CD14-positive monocyte (primary cell): ENCODE data around the gene EPS15. TPM values are rescaled to one million over a fixed set of nuclear protein-coding genes. Genes with fewer than 3 reads are reported as not detected.

Experiments used
- DNase-seq, 3 donors: peaks; one replicate each; pipeline ENCODE4 v3.0.0-alpha.2; 2011 to 2022
- H2AFZ ChIP-seq: 2 replicates; pipeline ENCODE4 v1.6.0; 2012; ENCODE audit warnings: mild to moderate bottlenecking, low read depth, low read length, inconsistent platforms; ENCODE audit not compliant: insufficient read depth, poor library complexity, severe bottlenecking
- H3K27ac ChIP-seq, 2 donors: 1 replicate in 1 of 2; 2 replicates in 1 of 2; pipeline ENCODE4 v1.5.1; 2012 to 2013; ENCODE audit warnings: low read length in 2 of 2, control low read depth in 1 of 2, inconsistent platforms in 1 of 2, low read depth in 1 of 2, mild to moderate bottlenecking in 1 of 2
- H3K27me3 ChIP-seq, 2 donors: one replicate each; pipeline versions ENCODE4 v1.6.0 to v1.6.1; 2011 to 2013; ENCODE audit warnings: low read length in 2 of 2; ENCODE audit not compliant: control insufficient read depth in 2 of 2, insufficient read depth in 2 of 2
- H3K36me3 ChIP-seq, 2 donors: replicated peaks in 1 of 2; 1 replicate in 1 of 2; 2 replicates in 1 of 2; pipeline versions ENCODE4 v1.5.1 to v1.6.1; 2012 to 2013; ENCODE audit warnings: low read length in 2 of 2, control low read depth in 1 of 2, inconsistent platforms in 1 of 2, mild to moderate bottlenecking in 1 of 2; ENCODE audit not compliant: insufficient read depth in 2 of 2, control insufficient read depth in 1 of 2
- H3K4me1 ChIP-seq, 2 donors: 1 replicate in 1 of 2; 2 replicates in 1 of 2; pipeline versions ENCODE4 v1.5.1 to v1.6.1; 2012 to 2013; ENCODE audit warnings: low read length in 2 of 2, control low read depth in 1 of 2, inconsistent platforms in 1 of 2, mild to moderate bottlenecking in 1 of 2, moderate library complexity in 1 of 2; ENCODE audit not compliant: insufficient read depth in 2 of 2, control insufficient read depth in 1 of 2
- H3K4me2 ChIP-seq: replicated peaks from 2 replicates; pipeline ENCODE3; 2012; ENCODE audit warnings: low read length, moderate library complexity, mild to moderate bottlenecking; ENCODE audit not compliant: poor library complexity, severe bottlenecking; ENCODE audit errors: extremely low read depth
- H3K4me3 ChIP-seq, 3 experiments: fragments of 200-600 bp in 1 of 3; sonication (generic) in 1 of 3; replicated peaks in 1 of 3; 1 replicate in 2 of 3; 2 replicates in 1 of 3; pipeline ENCODE4 v1.5.1; 2011 to 2013; ENCODE audit warnings: low read length in 3 of 3, mild to moderate bottlenecking in 3 of 3, control low read depth in 2 of 3, low read depth in 2 of 3, inconsistent platforms in 1 of 3, moderate library complexity in 1 of 3
- H3K79me2 ChIP-seq: 2 replicates; pipeline ENCODE4 v1.6.0; 2012; ENCODE audit warnings: mild to moderate bottlenecking, control low read depth, inconsistent platforms, low read length, moderate library complexity; ENCODE audit not compliant: insufficient read depth
- H3K9ac ChIP-seq: 2 replicates; pipeline ENCODE4 v1.6.0; 2017; ENCODE audit warnings: low read length, mild to moderate bottlenecking; ENCODE audit not compliant: insufficient read depth, poor library complexity, severe bottlenecking
- H3K9me3 ChIP-seq, 2 donors: replicated peaks in 1 of 2; 1 replicate in 1 of 2; 2 replicates in 1 of 2; pipeline versions ENCODE4 v1.5.1 to v1.6.1; 2012 to 2013; ENCODE audit warnings: low read length in 2 of 2, control low read depth in 1 of 2; ENCODE audit not compliant: control insufficient read depth in 1 of 2, insufficient read depth in 1 of 2
- H4K20me1 ChIP-seq: 2 replicates; pipeline ENCODE4 v1.6.0; 2012; ENCODE audit warnings: mild to moderate bottlenecking, low read length, control low read depth, moderate library complexity; ENCODE audit not compliant: insufficient read depth
- H3K27ac Mint-ChIP-seq, 7 donors: one replicate each; pipeline ENCODE4 v1.8.0; 2020; ENCODE audit warnings: mild to moderate bottlenecking in 7 of 7, mixed read lengths in 7 of 7, moderate library complexity in 6 of 7, inconsistent platforms in 2 of 7
- H3K27me3 Mint-ChIP-seq, 3 donors: one replicate each; pipeline ENCODE4 v1.8.0; 2021 to 2022; ENCODE audit warnings: low read depth in 3 of 3, mild to moderate bottlenecking in 3 of 3, mixed read lengths in 3 of 3, moderate library complexity in 3 of 3, inconsistent platforms in 1 of 3
- H3K36me3 Mint-ChIP-seq, 2 donors: one replicate each; pipeline ENCODE4 v1.8.0; 2020; ENCODE audit warnings: mixed read lengths in 2 of 2, inconsistent platforms in 1 of 2, mild to moderate bottlenecking in 1 of 2
- H3K4me1 Mint-ChIP-seq: one replicate; pipeline ENCODE4 v1.8.0; 2020; ENCODE audit warnings: mild to moderate bottlenecking, mixed read lengths
- H3K4me3 Mint-ChIP-seq, 2 donors: one replicate each; pipeline ENCODE4 v1.8.0; 2020; ENCODE audit warnings: mild to moderate bottlenecking in 2 of 2, mixed read lengths in 2 of 2, moderate library complexity in 1 of 2
- H3K9me3 Mint-ChIP-seq, 7 donors: one replicate each; pipeline ENCODE4 v1.8.0; 2020 to 2022; ENCODE audit warnings: mixed read lengths in 7 of 7, mild to moderate bottlenecking in 6 of 7, moderate library complexity in 6 of 7, inconsistent platforms in 2 of 7
- WGBS: methylation state at CpG from one replicate; pipeline ENCODE4 v1.1.5; 2013; ENCODE audit warnings: missing lambda C conversion rate; ENCODE audit not compliant: insufficient coverage; 5-methylcytosine and 5-hydroxymethylcytosine counted together
- intact Hi-C, 2 donors: fragments of 100-400 bp; cut with micrococcal nuclease; formaldehyde crosslinking; loops; one replicate each; pipeline versions ENCODE4 v1.15.0 to v1.15.1; 2023
- polyA plus RNA-seq, 3 donors: library from polyadenylated mRNA; depleted of rRNA in 1 of 3; unstranded in 2 of 3; stranded (reverse) in 1 of 3; fragments of 300-500 nt in 2 of 3; fragments of >200 nt in 1 of 3; fragmentation: Illumina TruSeq in 2 of 3; gene quantifications; 1 replicate in 2 of 3; 2 replicates in 1 of 3; pipeline ENCODE4 v1.2.3, GENCODE V29; 2012 to 2021
- TF ChIP-seq, protein P1 (sequence below): fragments of 200-600 bp; IDR thresholded peaks from one replicate; pipeline ENCODE4 v1.8.0; 2022; ENCODE audit warnings: antibody characterized with exemption, mild to moderate bottlenecking

EPS15 gene
- polyA plus RNA-seq, 3 donors, result 26.7 to 53.6 (median 36.4) TPM

DNA sequence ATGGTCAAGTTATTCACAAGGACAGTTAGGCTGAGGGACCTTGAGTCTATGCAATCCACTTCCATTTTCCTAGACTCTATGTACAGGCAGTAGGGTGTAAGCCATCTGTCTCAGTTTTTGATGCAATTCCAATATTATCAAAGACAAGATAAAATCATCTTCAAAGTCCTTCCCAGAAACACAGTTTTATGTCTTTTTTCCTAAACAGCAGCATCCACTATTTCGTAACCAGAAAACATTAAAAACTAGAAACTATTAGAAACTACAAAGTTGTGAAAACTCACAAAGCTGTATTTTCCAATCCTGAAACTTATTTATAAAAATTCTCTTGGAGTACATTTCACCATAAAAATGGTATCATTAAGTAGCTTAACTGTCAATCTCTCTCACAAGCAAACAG lies 93.8 kb downstream of the EPS15 start:
- Histone ChIP-seq H3K79me2 (no peaks in the 10 kb centered on the region), H3K27ac (no peak overlapping the region), H3K4me1 (no peaks in the 10 kb centered on the region), H4K20me1 (peaks cover 7% of the 10 kb centered on the region), H3K4me2 (no peak overlapping the region), H3K9me3 (peaks cover 0 to 7% of the 10 kb centered on the region in 2 donors), H3K9ac (no peak overlapping the region), H3K36me3 (peaks cover 43 to 87% of the 10 kb centered on the region in 2 donors), H3K27me3 (no peaks in the 10 kb centered on the region), H2AFZ (no peak overlapping the region), H3K4me3 (no peak overlapping the region)
- TF ChIP-seq, protein P1, sequence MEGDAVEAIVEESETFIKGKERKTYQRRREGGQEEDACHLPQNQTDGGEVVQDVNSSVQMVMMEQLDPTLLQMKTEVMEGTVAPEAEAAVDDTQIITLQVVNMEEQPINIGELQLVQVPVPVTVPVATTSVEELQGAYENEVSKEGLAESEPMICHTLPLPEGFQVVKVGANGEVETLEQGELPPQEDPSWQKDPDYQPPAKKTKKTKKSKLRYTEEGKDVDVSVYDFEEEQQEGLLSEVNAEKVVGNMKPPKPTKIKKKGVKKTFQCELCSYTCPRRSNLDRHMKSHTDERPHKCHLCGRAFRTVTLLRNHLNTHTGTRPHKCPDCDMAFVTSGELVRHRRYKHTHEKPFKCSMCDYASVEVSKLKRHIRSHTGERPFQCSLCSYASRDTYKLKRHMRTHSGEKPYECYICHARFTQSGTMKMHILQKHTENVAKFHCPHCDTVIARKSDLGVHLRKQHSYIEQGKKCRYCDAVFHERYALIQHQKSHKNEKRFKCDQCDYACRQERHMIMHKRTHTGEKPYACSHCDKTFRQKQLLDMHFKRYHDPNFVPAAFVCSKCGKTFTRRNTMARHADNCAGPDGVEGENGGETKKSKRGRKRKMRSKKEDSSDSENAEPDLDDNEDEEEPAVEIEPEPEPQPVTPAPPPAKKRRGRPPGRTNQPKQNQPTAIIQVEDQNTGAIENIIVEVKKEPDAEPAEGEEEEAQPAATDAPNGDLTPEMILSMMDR, result no peak
- Mint-ChIP-seq H3K9me3 (peaks cover 0 to 10% (median 0%) of the 10 kb centered on the region in 7 donors), H3K36me3 (peaks cover 64 to 75% of the 10 kb centered on the region in 2 donors), H3K27ac (no peak overlapping the region), H3K4me1 (no peaks in the 10 kb centered on the region), H3K27me3 (no peaks in the 10 kb centered on the region), H3K4me3 (no peak overlapping the region)
- no peak for DNase-seq
- intact Hi-C loops, result no loop called here
- no CpG with 5 or more reads among the region's 1 CpG for WGBS

DNA sequence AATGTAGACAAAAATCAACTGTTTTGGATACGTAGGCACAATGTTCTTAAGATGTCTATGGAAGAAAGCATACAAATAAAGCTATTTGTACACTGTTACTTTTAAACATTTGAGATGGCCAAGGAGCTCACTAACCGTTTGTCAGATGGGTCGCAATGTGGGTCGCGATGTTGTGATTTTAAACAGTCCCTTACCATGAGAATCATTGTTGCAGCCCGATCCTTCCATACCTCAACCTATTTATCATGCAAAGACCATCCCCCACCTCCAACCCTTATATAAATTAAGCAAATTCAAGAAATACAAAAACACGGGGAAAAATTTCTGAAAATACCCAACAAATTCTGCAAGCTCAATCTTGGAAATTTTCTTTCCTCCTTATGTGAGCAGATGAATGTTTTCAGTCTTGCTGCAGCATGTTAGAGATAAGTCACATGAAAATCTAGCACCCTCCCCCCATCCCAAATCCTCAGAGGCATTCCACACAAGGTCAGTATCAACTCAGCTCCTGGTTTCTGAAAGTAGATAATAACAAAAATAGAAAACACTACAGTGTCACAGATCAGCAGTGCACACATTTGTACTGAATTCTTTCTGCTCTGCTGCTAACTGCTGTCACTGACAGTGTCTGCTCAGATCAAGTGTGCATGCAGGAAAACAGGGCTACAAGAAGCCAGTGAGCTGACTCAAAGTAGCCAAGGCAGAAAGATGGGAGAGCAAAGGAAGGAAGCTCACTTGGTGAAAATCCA lies 95.8 kb downstream of the EPS15 start:
- Histone ChIP-seq H3K79me2 (no peaks in the 10 kb centered on the region), H3K27ac (no peak overlapping the region), H3K4me3 (no peak overlapping the region), H3K4me2 (no peak overlapping the region), H3K4me1 (no peaks in the 10 kb centered on the region), H4K20me1 (peaks cover 7% of the 10 kb centered on the region), H3K27me3 (no peaks in the 10 kb centered on the region), H3K9ac (no peak overlapping the region), H3K9me3 (no peaks in the 10 kb centered on the region), H2AFZ (no peak overlapping the region), H3K36me3 (peaks cover 49 to 89% of the 10 kb centered on the region in 2 donors)
- 95% methylated on average over 3 of the region's 7 CpGs for WGBS
- TF ChIP-seq, protein P1, result no peak
- DNase-seq, result no peak
- H3K27ac Mint-ChIP-seq, result peak overlapping the region in 1 of 7 donors; percentile 47
- peaks cover 71 to 76% of the 10 kb centered on the region in 2 donors for H3K36me3 Mint-ChIP-seq
- H3K9me3 Mint-ChIP-seq, result peaks cover 0 to 2% (median 0%) of the 10 kb centered on the region in 7 donors
- no peak overlapping the region for H3K4me3 Mint-ChIP-seq
- intact Hi-C loops, result no loop called here
- H3K4me1 Mint-ChIP-seq, result no peaks in the 10 kb centered on the region
- no peaks in the 10 kb centered on the region for H3K27me3 Mint-ChIP-seq
